K562 (cell line): ENCODE data around the gene ATP6V0A4.

Source experiments
- BRCA1 ChIP-seq, 2 experiments: fragments of 450-650 bp in 1 of 2; sonication (generic) in 1 of 2; formaldehyde crosslinking in 1 of 2; IDR thresholded peaks; 2 replicates each; pipeline versions ENCODE4 v1.5.0 to v1.6.1; 2017 to 2020; ENCODE audit warnings: mild to moderate bottlenecking in 1 of 2, missing genetic modification reagents in 1 of 2
- CTCF ChIP-seq, 3 experiments: IDR thresholded peaks in 2 of 3; conservative IDR thresholded peaks in 1 of 3; 2 replicates each; pipeline ENCODE4 v1.5.1; 2011 to 2012; ENCODE audit warnings: low read length in 3 of 3, mild to moderate bottlenecking in 3 of 3, control low read depth in 2 of 3, improper control_type of control experiment in 1 of 3, inconsistent platforms in 1 of 3, low read depth in 1 of 3, mixed read lengths in 1 of 3, moderate library complexity in 1 of 3; ENCODE audit not compliant: insufficient read depth in 2 of 3
- ELF4 ChIP-seq: fragments of 450-650 bp; formaldehyde crosslinking; IDR thresholded peaks from 2 replicates; pipeline ENCODE4 v1.4.0; 2022; ENCODE audit warnings: missing genetic modification characterization
- TGIF2 ChIP-seq: sonication (generic); formaldehyde crosslinking; IDR thresholded peaks from 2 replicates; pipeline ENCODE4 v1.8.1; 2022; ENCODE audit warnings: mild to moderate bottlenecking, missing genetic modification reagents, moderate library complexity
- U2AF1 ChIP-seq: fragments of 200-400 bp; formaldehyde crosslinking; optimal IDR thresholded peaks from 2 replicates; pipeline ENCODE3; 2017; ENCODE audit warnings: mild to moderate bottlenecking, low read depth, low read length, moderate library complexity
- ZNF263 ChIP-seq: sonication (generic); formaldehyde crosslinking; IDR thresholded peaks from 2 replicates; pipeline ENCODE4 v1.8.0; 2022; ENCODE audit warnings: mild to moderate bottlenecking, missing genetic modification reagents, borderline replicate concordance

GRCh38 chr7:138738551-138739335 lies 59.3 kb downstream of the ATP6V0A4 start:
- TF ChIP-seq TGIF2 (CRISPR knock-in tag) (no peak), ZNF263 (CRISPR knock-in tag) (no peak), BRCA1 (IDR thresholded peaks at IDR 0.05) (no peak), BRCA1 (CRISPR knock-in tag; IDR thresholded peaks at IDR 0.05) (no peak), CTCF (IDR thresholded peaks at IDR 0.05 in 2 of 3, conservative IDR thresholded peaks at IDR 0.05 in 1 of 3; ENCODE audit: insufficient read depth in 2 of 3, low read depth in 1 of 3, low read length in 3 of 3) (peak; percentile 85 to 97 (median 97)), U2AF1 (no peak), ELF4 (no peak)
